IMR-90 (cell line): ENCODE data around the gene TAS2R30. TPM values are rescaled to one million over a fixed set of nuclear protein-coding genes. Genes with fewer than 3 reads are reported as not detected.

Experiments used
- ATAC-seq: fragments of 200-7000 bp; cut with Tn5 transposase; 2 replicates; pipeline ENCODE4 v1.9.1; 2020; ENCODE audit warnings: low read depth, mild to moderate bottlenecking, moderate library complexity
- BruUV-seq: library from RNA; stranded (reverse); fragments of 400-500 nt; replicated peaks from 2 replicates; lab custom pipeline; 2021; lab: Mats Ljungman, UMichigan
- CTCF ChIA-PET: fragments of 300-600 bp; formaldehyde crosslinking; extraction: SDS; loops from one replicate; lab custom pipeline; 2021; ENCODE audit warnings: antibody characterized with exemption; lab: Yijun Ruan, JAX
- POLR2A ChIA-PET: fragments of 300-600 bp; sonication (Branson Sonifier 250); formaldehyde crosslinking; loops from one replicate; lab custom pipeline; 2022; ENCODE audit warnings: antibody characterized with exemption; ENCODE audit not compliant: unreplicated experiment; lab: Charles Lee
- DNase-seq: peaks from one replicate; pipeline ENCODE4 v3.0.0; 2013
- H2AFZ ChIP-seq: replicated peaks from 2 replicates; pipeline ENCODE3; 2013; ENCODE audit warnings: low read length, mild to moderate bottlenecking; ENCODE audit not compliant: poor library complexity
- H2AK5ac ChIP-seq: 2 replicates; pipeline ENCODE4 v1.6.1; 2013; ENCODE audit warnings: low read depth, low read length, inconsistent platforms
- H2AK9ac ChIP-seq: replicated peaks from 2 replicates; pipeline ENCODE3; 2013; ENCODE audit warnings: mild to moderate bottlenecking, low read depth, low read length, moderate library complexity; ENCODE audit not compliant: poor library complexity
- H2BK120ac ChIP-seq: 2 replicates; pipeline ENCODE4 v1.6.1; 2013; ENCODE audit warnings: low read depth, low read length, inconsistent platforms
- H2BK15ac ChIP-seq: 3 replicates; pipeline ENCODE4 v1.6.1; 2013; ENCODE audit warnings: low read depth, low read length, inconsistent platforms
- H2BK20ac ChIP-seq: 2 replicates; pipeline ENCODE4 v1.6.1; 2013; ENCODE audit warnings: low read depth, mild to moderate bottlenecking, inconsistent platforms, low read length, moderate library complexity
- H2BK5ac ChIP-seq: 2 replicates; pipeline ENCODE4 v1.6.1; 2013; ENCODE audit warnings: mild to moderate bottlenecking, low read depth, low read length, inconsistent platforms; ENCODE audit not compliant: poor library complexity, severe bottlenecking
- H3K14ac ChIP-seq: replicated peaks from 2 replicates; pipeline ENCODE4 v1.6.1; 2013; ENCODE audit warnings: low read depth, low read length, inconsistent platforms
- H3K18ac ChIP-seq: 2 replicates; pipeline ENCODE4 v1.6.1; 2013; ENCODE audit warnings: low read depth, low read length, control low read depth
- H3K23ac ChIP-seq: 2 replicates; pipeline ENCODE4 v1.6.1; 2013; ENCODE audit warnings: low read depth, low read length, inconsistent platforms
- H3K27ac ChIP-seq: 2 replicates; pipeline ENCODE4 v1.5.1; 2013; ENCODE audit warnings: mild to moderate bottlenecking, control low read depth, low read length; ENCODE audit not compliant: insufficient read depth
- H3K27me3 ChIP-seq: 2 replicates; pipeline ENCODE4 v1.6.1; 2013; ENCODE audit warnings: low read length; ENCODE audit not compliant: control insufficient read depth, insufficient read depth
- H3K36me3 ChIP-seq: 2 replicates; pipeline ENCODE4 v1.6.1; 2013; ENCODE audit warnings: low read length, mixed read lengths; ENCODE audit not compliant: control insufficient read depth, insufficient read depth
- H3K4ac ChIP-seq: 2 replicates; pipeline ENCODE4 v1.6.1; 2013; ENCODE audit warnings: low read depth, low read length, inconsistent platforms
- H3K4me1 ChIP-seq: 2 replicates; pipeline ENCODE4 v1.6.1; 2013; ENCODE audit warnings: low read length, mixed read lengths; ENCODE audit not compliant: control insufficient read depth, insufficient read depth
- H3K4me2 ChIP-seq: 2 replicates; pipeline ENCODE4 v1.6.1; 2013; ENCODE audit warnings: low read depth, mild to moderate bottlenecking, control low read depth, low read length, moderate library complexity
- H3K4me3 ChIP-seq: 2 replicates; pipeline ENCODE4 v1.5.1; 2013; ENCODE audit warnings: low read depth, mild to moderate bottlenecking, control low read depth, low read length, moderate library complexity; ENCODE audit not compliant: insufficient read depth
- H3K56ac ChIP-seq: 2 replicates; pipeline ENCODE4 v1.6.1; 2013; ENCODE audit warnings: low read length, inconsistent platforms; ENCODE audit not compliant: insufficient read depth; ENCODE audit errors: extremely low read depth
- H3K79me1 ChIP-seq, 2 experiments: 2 replicates each; pipeline ENCODE4 v1.6.1; 2013; ENCODE audit warnings: low read length in 2 of 2, inconsistent platforms in 1 of 2, low read depth in 1 of 2
- H3K9ac ChIP-seq: 2 replicates; pipeline ENCODE4 v1.6.1; 2013; ENCODE audit warnings: low read depth, low read length, control low read depth
- H3K9me1 ChIP-seq: 2 replicates; pipeline ENCODE4 v1.6.1; 2013; ENCODE audit warnings: low read length, inconsistent platforms; ENCODE audit not compliant: insufficient read depth
- H3K9me3 ChIP-seq: 2 replicates; pipeline ENCODE4 v1.6.1; 2013; ENCODE audit warnings: low read length; ENCODE audit not compliant: control insufficient read depth, insufficient read depth
- H4K20me1 ChIP-seq: 2 replicates; pipeline ENCODE4 v1.6.1; 2013; ENCODE audit warnings: low read length, inconsistent platforms; ENCODE audit not compliant: insufficient read depth
- H4K5ac ChIP-seq: 2 replicates; pipeline ENCODE4 v1.6.1; 2013; ENCODE audit warnings: mild to moderate bottlenecking, low read depth, low read length, control low read depth
- H4K8ac ChIP-seq, 2 experiments: 2 replicates each; pipeline ENCODE4 v1.6.1; 2013; ENCODE audit warnings: low read depth in 2 of 2, low read length in 2 of 2, control low read depth in 1 of 2, inconsistent platforms in 1 of 2
- H4K91ac ChIP-seq: 2 replicates; pipeline ENCODE4 v1.6.1; 2013; ENCODE audit warnings: low read depth, low read length, inconsistent platforms; ENCODE audit not compliant: insufficient read depth
- CEBPB ChIP-seq: IDR thresholded peaks from 2 replicates; pipeline ENCODE4 v1.6.1; 2012; ENCODE audit warnings: low read depth, low read length, improper control_type of control experiment
- CHD1 ChIP-seq: IDR thresholded peaks from 2 replicates; pipeline ENCODE4 v1.6.1; 2012; ENCODE audit warnings: low read depth, low read length, improper control_type of control experiment
- MXI1 ChIP-seq: IDR thresholded peaks from 2 replicates; pipeline ENCODE4 v1.6.1; 2012; ENCODE audit warnings: low read depth, mild to moderate bottlenecking, low read length, moderate library complexity, borderline replicate concordance
- NFE2L2 ChIP-seq: fragments of 150-350 bp; IDR thresholded peaks from 2 replicates; pipeline ENCODE4 v1.6.1; 2016; ENCODE audit warnings: low read depth, mild to moderate bottlenecking, low read length
- POLR2A ChIP-seq: IDR thresholded peaks from 2 replicates; pipeline ENCODE4 v1.6.1; 2012; ENCODE audit warnings: mild to moderate bottlenecking, low read depth, low read length
- RAD21 ChIP-seq: IDR thresholded peaks from 2 replicates; pipeline ENCODE4 v1.6.1; 2012; ENCODE audit warnings: low read length, improper control_type of control experiment
- SMC3 ChIP-seq: fragments of 150-350 bp; IDR thresholded peaks from 2 replicates; pipeline ENCODE4 v1.6.1; 2016; ENCODE audit warnings: low read depth, mild to moderate bottlenecking, antibody characterized with exemption, low read length, moderate library complexity
- dilution Hi-C: fragments of 300-500 bp; cut with HindIII; formaldehyde crosslinking; loops from one replicate; pipeline ENCODE4 v1.14.3; 2018; ENCODE audit warnings: low sequenced_read_pairs; ENCODE audit not compliant: unreplicated experiment
- in situ Hi-C: fragments of 300-500 bp; cut with MboI; formaldehyde crosslinking; loops from 3 replicates; pipeline ENCODE4 v1.14.3; 2019; ENCODE audit warnings: low sequenced_read_pairs, inconsistent platforms, mixed read lengths
- intact Hi-C: fragments of 100-400 bp; cut with micrococcal nuclease; formaldehyde crosslinking; loops from 2 replicates; pipeline ENCODE4 v1.10.0; 2022
- polyA plus RNA-seq, 3 experiments: library from polyadenylated mRNA; depleted of rRNA; stranded (reverse); fragments of >200 nt; gene quantifications; 2 replicates each; pipeline ENCODE4 v1.2.3, GENCODE V29; 2012; ENCODE audit warnings: low replicate concordance in 1 of 3
- total RNA-seq: library from RNA; depleted of rRNA; stranded (reverse); fragments of >200 nt; gene quantifications from 2 replicates; pipeline ENCODE4 v1.2.3, GENCODE V29; 2012

TAS2R30 gene
- total and polyA plus RNA-seq, 2 of the 4 experiments (the other 2 are of a cell fraction), result 0.03 to 5.0 TPM

- no peak overlapping the region for H2AK5ac ChIP-seq
- TF ChIP-seq SMC3, result no peak
- peak; percentile 32; the same call in 1 of the 2 replicates for TF ChIP-seq CEBPB
- no peak for TF ChIP-seq MXI1
- TF ChIP-seq RAD21, result no peak
- TF ChIP-seq POLR2A, result no peak
- TF ChIP-seq CHD1, result no peak
- TF ChIP-seq NFE2L2, result no peak
- DNase-seq (no peak), ATAC-seq (no peak)
- no peak overlapping the region for H4K5ac ChIP-seq
- no TSS peak for BruUV-seq
- no peak overlapping the region for H2BK20ac ChIP-seq
- no peak overlapping the region for H3K14ac ChIP-seq
- no peak overlapping the region for H4K91ac ChIP-seq
- ChIA-PET POLR2A (no interaction called here), CTCF (no interaction called here)
- no peak overlapping the region for H3K18ac ChIP-seq
- H2AFZ ChIP-seq, result no peak overlapping the region
- H3K23ac ChIP-seq, result peak overlapping the region; percentile 11; the same call in 1 of the 2 replicates
- H3K9ac ChIP-seq, result no peak overlapping the region
- H3K4me2 ChIP-seq, result no peak overlapping the region
- intact Hi-C loops, result no loop called here
- H3K4ac ChIP-seq, result no peak overlapping the region
- H4K8ac ChIP-seq, result no peak overlapping the region
- H3K4me3 ChIP-seq, result no peak overlapping the region
- no peaks in the 10 kb centered on the region for H3K4me1 ChIP-seq
- no peak overlapping the region for H3K56ac ChIP-seq
- no peaks in the 10 kb centered on the region for H3K9me3 ChIP-seq
- no peak overlapping the region for H2AK9ac ChIP-seq
- in situ Hi-C loops, result no loop called here
- H2BK120ac ChIP-seq, result no peak overlapping the region
- H2BK15ac ChIP-seq, result no peak overlapping the region
- H3K27me3 ChIP-seq, result no peaks in the 10 kb centered on the region
- H3K9me1 ChIP-seq, result peaks cover 5% of the 10 kb centered on the region; the same call in 1 of the 2 replicates
- no peak overlapping the region for H2BK5ac ChIP-seq
- H3K36me3 ChIP-seq, result peaks cover 13% of the 10 kb centered on the region
- dilution Hi-C loops, result no loop called here
- H3K27ac ChIP-seq, result no peak overlapping the region
- peaks cover 23 to 51% of the 10 kb centered on the region in 2 experiments for H3K79me1 ChIP-seq
- H4K20me1 ChIP-seq, result peaks cover 34% of the 10 kb centered on the region
Observed at GRCh38 chr12:11166300-11166699, 31.9 kb upstream of the TAS2R30 start.
